SK-N-SH treated with all-trans-retinoic acid at 6 μM for 48 hours (cell line): ENCODE data around the gene PEAK3.

Experiments used
- ATAC-seq: fragments of 200-7000 bp; cut with Tn5 transposase; 3 replicates; pipeline ENCODE4 v1.9.1; 2020; ENCODE audit warnings: mild to moderate bottlenecking, moderate library complexity
- CSDC2 ChIP-seq: fragments of 250-450 bp; sonication (Bioruptor Pico); IDR thresholded peaks from 2 replicates; pipeline ENCODE4 v1.5.0; 2020; ENCODE audit warnings: mild to moderate bottlenecking, moderate library complexity
- ESRRG ChIP-seq: fragments of 250-450 bp; sonication (Bioruptor Pico); IDR thresholded peaks from 2 replicates; pipeline ENCODE4 v1.6.1; 2021; ENCODE audit warnings: mild to moderate bottlenecking
- GLIS3 ChIP-seq: fragments of 250-450 bp; sonication (Bioruptor Pico); IDR thresholded peaks from 2 replicates; pipeline ENCODE4 v1.5.0; 2020; ENCODE audit warnings: mild to moderate bottlenecking, moderate library complexity
- ISL1 ChIP-seq: fragments of 250-450 bp; sonication (Bioruptor Pico); IDR thresholded peaks from 2 replicates; pipeline ENCODE4 v2.1.2; 2022; ENCODE audit warnings: mild to moderate bottlenecking, moderate library complexity
- PPARA ChIP-seq: fragments of 250-450 bp; sonication (Bioruptor Pico); IDR thresholded peaks from 2 replicates; pipeline ENCODE4 v1.5.0; 2020; ENCODE audit warnings: mild to moderate bottlenecking, borderline replicate concordance
- RARB ChIP-seq: fragments of 250-450 bp; sonication (Bioruptor Pico); IDR thresholded peaks from 2 replicates; pipeline ENCODE4 v1.8.0; 2021; ENCODE audit warnings: mild to moderate bottlenecking, moderate library complexity
- SNAI2 ChIP-seq: fragments of 250-450 bp; sonication (Bioruptor Pico); IDR thresholded peaks from 2 replicates; pipeline ENCODE4 v1.5.0; 2020; ENCODE audit warnings: mild to moderate bottlenecking, moderate library complexity
- TCF4 ChIP-seq: fragments of 250-450 bp; sonication (Bioruptor Pico); IDR thresholded peaks from 2 replicates; pipeline ENCODE4 v1.8.0; 2021; ENCODE audit warnings: mild to moderate bottlenecking, moderate library complexity, borderline replicate concordance
- TOX ChIP-seq: fragments of 250-450 bp; sonication (Bioruptor Pico); IDR thresholded peaks from 2 replicates; pipeline ENCODE4 v1.8.0; 2021; ENCODE audit warnings: mild to moderate bottlenecking, moderate library complexity, borderline replicate concordance
- ZC3H10 ChIP-seq: fragments of 250-450 bp; sonication (Bioruptor Pico); IDR thresholded peaks from 2 replicates; pipeline ENCODE4 v1.5.1; 2021; ENCODE audit warnings: mild to moderate bottlenecking, moderate library complexity
- ZFP3 ChIP-seq: fragments of 250-450 bp; sonication (Bioruptor Pico); IDR thresholded peaks from 2 replicates; pipeline ENCODE4 v1.5.0; 2020; ENCODE audit warnings: mild to moderate bottlenecking, moderate library complexity
- ZNF70 ChIP-seq: fragments of 450-650 bp; formaldehyde crosslinking; IDR thresholded peaks from 2 replicates; pipeline ENCODE4 v1.5.0; 2020; ENCODE audit warnings: mild to moderate bottlenecking, moderate library complexity
- TF ChIP-seq, protein P1 (sequence below): fragments of 250-450 bp; sonication (Bioruptor Pico); IDR thresholded peaks from 2 replicates; pipeline ENCODE4 v1.5.1; 2021; ENCODE audit warnings: mild to moderate bottlenecking, moderate library complexity
- TF ChIP-seq, protein P2 (sequence below): fragments of 250-450 bp; sonication (Bioruptor Pico); IDR thresholded peaks from 2 replicates; pipeline ENCODE4 v1.8.0; 2020; ENCODE audit warnings: mild to moderate bottlenecking, moderate library complexity, borderline replicate concordance
- TF ChIP-seq, protein P3 (sequence below): fragments of 250-450 bp; sonication (Bioruptor Pico); IDR thresholded peaks from 2 replicates; pipeline ENCODE4 v1.8.0; 2021; ENCODE audit warnings: low read depth, mild to moderate bottlenecking, moderate library complexity, borderline replicate concordance
- TF ChIP-seq, protein P4 (sequence below): fragments of 250-450 bp; sonication (Bioruptor Pico); IDR thresholded peaks from 2 replicates; pipeline ENCODE4 v1.5.0; 2020; ENCODE audit warnings: mild to moderate bottlenecking, moderate library complexity

Gene PEAK3

DNA sequence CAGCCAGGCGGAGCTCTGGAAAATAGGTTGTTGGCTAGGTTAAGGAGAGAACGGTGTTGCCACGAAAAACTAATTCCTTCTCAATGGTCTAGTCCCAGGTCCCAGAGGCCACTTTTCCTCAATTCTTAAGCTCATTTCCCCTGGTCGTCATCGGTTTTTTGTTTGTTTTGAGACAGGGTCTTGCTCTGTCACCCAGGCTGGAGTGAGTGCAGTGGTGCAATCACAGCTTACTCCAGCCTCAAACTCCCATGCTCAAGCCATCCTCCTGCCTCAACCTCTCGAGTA lies 44.2 kb downstream of the PEAK3 start (continued):
- TF ChIP-seq, protein P1, sequence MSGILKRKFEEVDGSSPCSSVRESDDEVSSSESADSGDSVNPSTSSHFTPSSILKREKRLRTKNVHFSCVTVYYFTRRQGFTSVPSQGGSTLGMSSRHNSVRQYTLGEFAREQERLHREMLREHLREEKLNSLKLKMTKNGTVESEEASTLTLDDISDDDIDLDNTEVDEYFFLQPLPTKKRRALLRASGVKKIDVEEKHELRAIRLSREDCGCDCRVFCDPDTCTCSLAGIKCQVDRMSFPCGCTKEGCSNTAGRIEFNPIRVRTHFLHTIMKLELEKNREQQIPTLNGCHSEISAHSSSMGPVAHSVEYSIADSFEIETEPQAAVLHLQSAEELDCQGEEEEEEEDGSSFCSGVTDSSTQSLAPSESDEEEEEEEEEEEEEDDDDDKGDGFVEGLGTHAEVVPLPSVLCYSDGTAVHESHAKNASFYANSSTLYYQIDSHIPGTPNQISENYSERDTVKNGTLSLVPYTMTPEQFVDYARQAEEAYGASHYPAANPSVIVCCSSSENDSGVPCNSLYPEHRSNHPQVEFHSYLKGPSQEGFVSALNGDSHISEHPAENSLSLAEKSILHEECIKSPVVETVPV (CRISPR knock-in tag) = no peak
- TF ChIP-seq ISL1 (CRISPR knock-in tag) (no peak), SNAI2 (no peak), TCF4 (CRISPR knock-in tag) (no peak)
- TF ChIP-seq, protein P2, sequence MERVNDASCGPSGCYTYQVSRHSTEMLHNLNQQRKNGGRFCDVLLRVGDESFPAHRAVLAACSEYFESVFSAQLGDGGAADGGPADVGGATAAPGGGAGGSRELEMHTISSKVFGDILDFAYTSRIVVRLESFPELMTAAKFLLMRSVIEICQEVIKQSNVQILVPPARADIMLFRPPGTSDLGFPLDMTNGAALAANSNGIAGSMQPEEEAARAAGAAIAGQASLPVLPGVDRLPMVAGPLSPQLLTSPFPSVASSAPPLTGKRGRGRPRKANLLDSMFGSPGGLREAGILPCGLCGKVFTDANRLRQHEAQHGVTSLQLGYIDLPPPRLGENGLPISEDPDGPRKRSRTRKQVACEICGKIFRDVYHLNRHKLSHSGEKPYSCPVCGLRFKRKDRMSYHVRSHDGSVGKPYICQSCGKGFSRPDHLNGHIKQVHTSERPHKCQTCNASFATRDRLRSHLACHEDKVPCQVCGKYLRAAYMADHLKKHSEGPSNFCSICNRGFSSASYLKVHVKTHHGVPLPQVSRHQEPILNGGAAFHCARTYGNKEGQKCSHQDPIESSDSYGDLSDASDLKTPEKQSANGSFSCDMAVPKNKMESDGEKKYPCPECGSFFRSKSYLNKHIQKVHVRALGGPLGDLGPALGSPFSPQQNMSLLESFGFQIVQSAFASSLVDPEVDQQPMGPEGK = no peak

DNA sequence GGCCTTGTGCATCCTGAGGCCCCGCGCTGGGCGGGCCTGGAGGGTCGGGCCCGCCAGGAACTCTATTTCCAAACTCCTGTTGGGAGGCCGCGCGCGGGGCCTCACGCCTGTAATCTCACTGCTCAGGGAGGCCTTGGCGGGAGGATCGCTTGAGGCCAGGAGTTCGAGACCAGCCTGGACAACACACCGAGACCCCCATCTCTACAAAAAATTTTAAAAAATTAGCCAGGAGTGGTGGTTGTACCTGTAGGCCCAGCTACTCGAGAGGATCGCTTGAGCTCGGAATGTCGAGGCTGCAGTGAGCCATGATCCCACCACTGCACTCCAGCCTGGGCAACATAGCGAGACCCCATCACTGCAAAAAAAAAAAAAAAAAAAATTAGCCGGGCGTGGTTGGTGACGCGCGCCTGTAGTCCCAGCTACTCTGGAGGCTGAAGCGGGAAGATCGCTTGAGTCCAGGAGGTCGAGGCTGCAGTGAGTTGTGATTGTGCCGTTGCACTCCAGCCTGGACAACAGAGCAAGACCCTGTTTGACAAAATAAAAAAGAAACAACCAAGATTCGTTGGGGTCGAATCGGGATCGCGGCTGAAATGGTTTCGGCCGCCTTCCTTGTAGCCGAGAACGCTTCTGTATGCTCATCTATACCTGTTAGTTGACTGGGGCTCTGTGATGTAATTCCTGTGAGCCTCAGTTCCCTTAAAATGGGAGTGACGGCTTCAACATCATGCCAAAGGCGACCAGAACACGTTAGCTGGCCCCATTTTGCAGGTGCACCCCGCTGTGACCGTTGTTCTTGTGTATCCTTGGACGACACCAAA lies 44.7 kb downstream of the PEAK3 start:
- TF ChIP-seq ZFP3 (CRISPR knock-in tag) = peak; percentile 28; the same call in 1 of the 2 replicates
- TF ChIP-seq, protein P1 (CRISPR knock-in tag) = no peak
- ATAC-seq = peak; percentile 27

DNA sequence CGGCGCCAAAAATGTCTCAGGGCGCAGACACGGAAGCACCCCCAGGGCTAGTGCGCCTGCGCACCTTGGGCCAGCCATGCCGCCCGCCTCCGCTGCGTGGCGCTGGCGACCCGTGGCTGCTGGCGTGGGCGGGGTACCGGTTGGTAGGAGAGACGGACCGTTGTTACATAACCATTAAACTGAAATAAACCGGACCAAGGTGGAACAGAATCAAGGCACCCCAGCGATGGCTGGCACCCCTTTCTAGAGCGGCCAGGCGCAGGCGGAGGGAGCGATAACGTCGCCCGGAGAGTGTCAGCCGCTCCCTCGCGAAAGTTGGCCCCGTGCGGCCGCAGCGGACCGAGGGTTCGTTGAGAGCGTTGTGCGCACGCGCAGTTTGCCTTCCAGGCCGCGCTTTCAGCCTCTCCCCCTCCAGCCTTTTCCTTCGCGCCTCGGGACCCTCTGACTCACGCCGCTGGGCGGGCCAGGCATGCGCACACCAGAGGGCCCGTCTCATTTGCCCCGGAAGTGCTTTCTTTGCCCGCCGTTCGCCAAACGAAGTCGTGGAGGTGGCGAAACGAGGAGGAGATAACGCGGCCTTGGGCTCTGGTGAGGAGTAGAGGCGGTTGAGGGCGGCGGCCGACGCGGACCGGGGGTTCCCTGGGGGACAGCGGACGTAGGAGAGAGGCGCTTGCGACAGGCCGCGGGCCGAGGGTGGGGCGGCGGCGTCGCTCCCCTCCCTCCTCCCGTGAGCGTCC lies 45.5 kb downstream of the PEAK3 start, which contains the start of the genes PLEKHJ1 and SF3A2:
Gene PLEKHJ1 (minus strand): TSS at position 16 of the 737 bp plus-strand sequence. CDS start 81 bp downstream, outside the sequence.
Gene SF3A2 (plus strand): TSS at position 511 of the 737 bp plus-strand sequence. CDS start 6,595 bp downstream, outside the sequence.
- TF ChIP-seq PPARA (CRISPR knock-in tag) (no peak), ZNF70 (CRISPR knock-in tag) (0 out of 2 replicates have a peak, but pooled peaks have one; percentile 15), GLIS3 (CRISPR knock-in tag) (no peak)
- peak; percentile 74 for ATAC-seq

DNA sequence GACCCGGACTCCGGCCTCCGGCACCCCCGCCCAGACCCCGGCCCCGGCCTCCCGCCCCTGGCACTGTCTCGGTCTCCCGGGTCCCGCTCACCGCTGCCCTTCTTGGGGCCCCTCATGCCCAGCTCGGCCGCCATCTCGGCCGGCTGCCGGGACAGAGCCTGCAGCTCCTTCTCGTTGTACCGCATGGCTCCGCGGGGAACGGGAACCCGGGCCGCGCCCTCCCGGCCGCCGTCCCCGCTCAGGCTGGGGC lies 46.0 kb downstream of the PEAK3 start:
- no peak; the same call in 1 of the 3 replicates for ATAC-seq
- TF ChIP-seq ZC3H10 (CRISPR knock-in tag) (no peak), CSDC2 (CRISPR knock-in tag) (no peak), ESRRG (no peak), ZFP3 (CRISPR knock-in tag) (no peak), RARB (no peak), TOX (CRISPR knock-in tag) (no peak), PPARA (CRISPR knock-in tag) (no peak), GLIS3 (CRISPR knock-in tag) (no peak)
- TF ChIP-seq, protein P2 = no peak
- TF ChIP-seq, protein P3, sequence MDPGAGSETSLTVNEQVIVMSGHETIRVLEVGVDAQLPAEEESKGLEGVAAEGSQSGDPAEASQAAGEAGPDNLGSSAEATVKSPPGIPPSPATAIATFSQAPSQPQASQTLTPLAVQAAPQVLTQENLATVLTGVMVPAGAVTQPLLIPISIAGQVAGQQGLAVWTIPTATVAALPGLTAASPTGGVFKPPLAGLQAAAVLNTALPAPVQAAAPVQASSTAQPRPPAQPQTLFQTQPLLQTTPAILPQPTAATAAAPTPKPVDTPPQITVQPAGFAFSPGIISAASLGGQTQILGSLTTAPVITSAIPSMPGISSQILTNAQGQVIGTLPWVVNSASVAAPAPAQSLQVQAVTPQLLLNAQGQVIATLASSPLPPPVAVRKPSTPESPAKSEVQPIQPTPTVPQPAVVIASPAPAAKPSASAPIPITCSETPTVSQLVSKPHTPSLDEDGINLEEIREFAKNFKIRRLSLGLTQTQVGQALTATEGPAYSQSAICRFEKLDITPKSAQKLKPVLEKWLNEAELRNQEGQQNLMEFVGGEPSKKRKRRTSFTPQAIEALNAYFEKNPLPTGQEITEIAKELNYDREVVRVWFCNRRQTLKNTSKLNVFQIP = no peak
- TF ChIP-seq, protein P1 (CRISPR knock-in tag) = no peak
- TF ChIP-seq, protein P4, sequence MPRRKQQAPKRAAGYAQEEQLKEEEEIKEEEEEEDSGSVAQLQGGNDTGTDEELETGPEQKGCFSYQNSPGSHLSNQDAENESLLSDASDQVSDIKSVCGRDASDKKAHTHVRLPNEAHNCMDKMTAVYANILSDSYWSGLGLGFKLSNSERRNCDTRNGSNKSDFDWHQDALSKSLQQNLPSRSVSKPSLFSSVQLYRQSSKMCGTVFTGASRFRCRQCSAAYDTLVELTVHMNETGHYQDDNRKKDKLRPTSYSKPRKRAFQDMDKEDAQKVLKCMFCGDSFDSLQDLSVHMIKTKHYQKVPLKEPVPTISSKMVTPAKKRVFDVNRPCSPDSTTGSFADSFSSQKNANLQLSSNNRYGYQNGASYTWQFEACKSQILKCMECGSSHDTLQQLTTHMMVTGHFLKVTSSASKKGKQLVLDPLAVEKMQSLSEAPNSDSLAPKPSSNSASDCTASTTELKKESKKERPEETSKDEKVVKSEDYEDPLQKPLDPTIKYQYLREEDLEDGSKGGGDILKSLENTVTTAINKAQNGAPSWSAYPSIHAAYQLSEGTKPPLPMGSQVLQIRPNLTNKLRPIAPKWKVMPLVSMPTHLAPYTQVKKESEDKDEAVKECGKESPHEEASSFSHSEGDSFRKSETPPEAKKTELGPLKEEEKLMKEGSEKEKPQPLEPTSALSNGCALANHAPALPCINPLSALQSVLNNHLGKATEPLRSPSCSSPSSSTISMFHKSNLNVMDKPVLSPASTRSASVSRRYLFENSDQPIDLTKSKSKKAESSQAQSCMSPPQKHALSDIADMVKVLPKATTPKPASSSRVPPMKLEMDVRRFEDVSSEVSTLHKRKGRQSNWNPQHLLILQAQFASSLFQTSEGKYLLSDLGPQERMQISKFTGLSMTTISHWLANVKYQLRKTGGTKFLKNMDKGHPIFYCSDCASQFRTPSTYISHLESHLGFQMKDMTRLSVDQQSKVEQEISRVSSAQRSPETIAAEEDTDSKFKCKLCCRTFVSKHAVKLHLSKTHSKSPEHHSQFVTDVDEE (CRISPR knock-in tag) = no peak
